ENCODE results near the gene SFXN5. TPM values are rescaled to one million over a fixed set of nuclear protein-coding genes. Genes with fewer than 3 reads are reported as not detected.

SFXN5 gene
- total RNA-seq, 1 donor from 2014 or later = 19.0 TPM

DNA sequence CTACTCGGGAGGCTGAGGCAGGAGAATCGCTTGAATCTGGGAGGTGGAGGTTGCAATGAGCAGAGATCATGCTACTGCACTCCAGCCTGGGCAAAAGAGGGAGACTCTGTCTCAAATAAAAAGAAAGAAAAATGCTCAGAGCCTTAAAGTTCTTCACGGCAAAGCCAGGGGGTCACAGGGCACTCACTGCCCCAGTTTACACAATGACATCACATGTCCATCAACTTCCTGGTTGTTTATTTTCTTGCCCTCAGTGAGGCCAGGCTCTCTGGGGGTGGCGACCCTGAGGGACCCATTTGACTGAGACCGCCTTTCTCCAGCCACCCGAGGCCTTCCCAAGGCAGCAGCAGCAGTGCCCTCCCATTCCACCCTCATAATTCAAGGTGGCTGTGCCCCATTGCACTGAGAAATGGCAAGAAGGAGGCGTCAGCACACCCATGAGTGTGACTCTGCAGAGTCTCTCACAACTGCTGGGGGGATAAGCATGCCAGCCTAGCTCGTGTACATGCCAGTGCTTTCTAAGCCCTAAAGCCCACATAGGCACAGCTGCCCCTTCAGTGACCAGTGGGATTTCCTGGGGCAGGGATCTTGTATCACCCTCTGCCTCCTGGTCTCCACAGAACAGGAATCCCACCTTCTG, 50.0 kb downstream of the SFXN5 start:
- DNase-seq (ENCODE audit: low spot score) = no peak

DNA sequence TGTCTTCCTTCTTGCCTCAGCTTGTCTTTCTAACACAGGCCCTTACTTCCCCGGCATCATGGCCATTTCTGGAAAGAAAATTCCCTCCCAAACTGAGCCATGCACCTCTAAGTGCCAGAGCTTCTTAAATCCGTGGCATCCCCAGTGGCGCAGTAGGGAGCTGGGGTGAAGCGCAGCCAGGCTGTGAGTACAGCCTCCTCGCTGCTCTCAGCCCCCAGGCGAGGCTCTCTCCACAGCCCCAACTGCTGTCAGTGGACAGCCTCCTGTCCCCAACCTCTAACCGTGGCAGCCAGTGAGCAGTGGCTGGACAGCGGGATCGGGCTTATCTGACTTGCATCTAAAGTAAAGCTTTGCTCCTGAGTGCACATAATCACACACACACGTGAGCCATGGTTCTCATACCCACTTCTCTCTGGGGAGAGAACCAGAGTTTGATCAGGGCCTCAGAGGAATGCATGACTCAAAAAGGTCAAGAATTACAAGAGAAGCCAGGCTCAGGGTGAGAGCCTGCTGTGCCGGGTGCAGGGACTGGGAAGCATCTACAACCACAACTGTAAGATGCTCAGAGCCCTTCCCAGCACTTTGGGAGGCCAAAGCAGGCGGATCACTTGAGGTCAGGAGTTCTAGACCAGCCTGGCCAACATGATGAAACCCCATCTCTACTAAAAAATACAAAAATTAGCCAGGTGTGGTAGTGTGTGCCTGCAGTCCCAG, 50.7 kb downstream of the SFXN5 start:
- no peak for DNase-seq (ENCODE audit: low spot score)

DNA sequence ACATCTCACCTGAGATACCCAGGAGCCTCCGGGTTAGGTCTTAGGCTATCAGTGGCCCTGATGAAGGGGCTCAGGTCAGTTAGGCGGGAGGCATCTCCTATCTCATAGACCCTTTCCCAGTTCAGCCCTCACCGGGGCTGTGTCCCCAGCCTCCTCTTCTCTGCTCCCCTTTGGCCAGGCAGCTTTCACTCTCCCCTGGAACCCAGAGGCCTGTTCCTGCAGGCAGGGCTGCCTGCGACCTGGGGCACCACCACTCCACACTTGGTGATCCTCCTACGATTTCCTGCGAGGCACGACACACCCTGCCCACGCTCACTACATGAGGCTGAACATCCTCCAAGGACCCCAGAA, 51.2 kb downstream of the SFXN5 start:
- no peak for DNase-seq (ENCODE audit: low spot score)

DNA sequence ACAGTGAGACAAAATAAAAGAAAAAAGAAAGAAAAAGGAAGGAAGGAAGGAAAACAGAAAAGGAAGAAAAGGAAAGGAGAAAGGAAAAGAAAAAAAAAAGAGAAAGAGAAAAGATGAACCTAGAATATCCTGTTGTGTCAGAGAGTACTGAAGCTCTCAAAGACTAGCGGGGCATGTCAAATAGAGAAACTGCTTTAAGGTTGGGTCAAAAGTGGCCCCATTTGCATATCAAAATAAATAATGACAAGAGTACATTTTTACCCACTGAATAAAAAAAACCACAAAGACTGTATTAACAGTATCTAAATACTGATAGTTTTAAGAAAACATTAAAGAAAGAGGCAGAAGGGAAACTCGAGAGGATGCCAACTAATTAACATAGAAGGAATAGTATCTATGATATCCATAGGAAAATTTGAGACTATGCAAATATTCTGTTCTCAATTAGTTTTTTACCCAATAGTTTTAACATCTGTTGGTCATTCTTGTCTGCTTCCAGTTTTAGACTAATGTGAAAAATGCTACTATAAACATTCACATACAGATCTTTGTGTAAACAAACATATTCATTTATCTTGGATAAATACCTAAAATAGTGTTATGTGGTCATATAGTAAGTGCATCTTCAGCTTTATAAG, 53.2 kb downstream of the SFXN5 start:
- DNase-seq (ENCODE audit: low spot score) = no peak

DNA sequence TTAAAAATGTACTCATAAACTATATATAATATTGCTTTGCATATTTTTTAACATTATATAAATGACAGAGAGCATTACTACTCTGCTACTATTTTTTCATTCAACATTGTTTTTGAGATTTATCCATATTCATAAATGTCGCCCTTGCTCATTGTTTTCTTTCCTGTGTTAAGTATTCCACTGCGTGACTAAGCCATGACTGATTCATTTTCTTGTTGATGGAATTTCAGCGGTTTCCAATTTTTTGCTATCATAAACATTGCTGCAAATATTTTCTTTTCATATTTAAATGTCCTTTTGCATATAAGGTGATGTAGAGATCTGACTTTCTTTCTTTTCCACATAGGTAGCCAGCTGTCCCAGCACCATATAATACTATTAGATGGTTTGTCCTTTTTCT, 57.6 kb downstream of the SFXN5 start:
- no peak for DNase-seq (ENCODE audit: low spot score)

DNA sequence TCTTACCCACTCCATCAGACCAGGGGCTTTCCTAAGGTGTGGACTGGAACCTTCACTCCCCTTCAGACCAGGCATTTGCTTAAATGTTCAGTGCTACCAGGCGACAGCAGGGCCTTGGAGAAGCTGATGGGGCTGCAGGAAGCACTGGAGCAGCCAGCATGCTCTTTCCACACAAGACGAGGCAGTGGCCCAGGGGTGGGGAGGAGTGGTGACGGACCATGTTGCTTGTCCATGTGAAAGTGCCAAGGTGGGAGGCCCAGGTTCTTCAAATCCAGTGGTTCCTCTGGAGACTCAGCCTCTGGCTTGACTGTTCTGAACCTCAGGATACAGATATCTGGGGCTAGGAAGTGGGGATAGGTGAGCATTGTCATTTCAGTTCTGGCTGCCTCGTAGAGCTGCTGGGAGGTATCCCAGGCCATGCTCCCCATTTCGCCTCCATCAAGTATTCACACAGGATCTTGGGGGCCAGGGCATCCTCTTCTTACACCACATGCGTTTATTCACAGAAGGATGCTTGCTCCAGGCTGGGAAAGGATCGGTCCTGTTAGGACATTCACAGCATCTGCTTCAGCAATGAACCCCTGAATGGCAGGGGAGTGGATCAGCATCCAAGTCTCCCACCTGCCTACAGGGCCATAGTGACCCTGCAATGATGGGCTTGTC, 62.2 kb downstream of the SFXN5 start:
- no peak for DNase-seq (ENCODE audit: low spot score)

DNA sequence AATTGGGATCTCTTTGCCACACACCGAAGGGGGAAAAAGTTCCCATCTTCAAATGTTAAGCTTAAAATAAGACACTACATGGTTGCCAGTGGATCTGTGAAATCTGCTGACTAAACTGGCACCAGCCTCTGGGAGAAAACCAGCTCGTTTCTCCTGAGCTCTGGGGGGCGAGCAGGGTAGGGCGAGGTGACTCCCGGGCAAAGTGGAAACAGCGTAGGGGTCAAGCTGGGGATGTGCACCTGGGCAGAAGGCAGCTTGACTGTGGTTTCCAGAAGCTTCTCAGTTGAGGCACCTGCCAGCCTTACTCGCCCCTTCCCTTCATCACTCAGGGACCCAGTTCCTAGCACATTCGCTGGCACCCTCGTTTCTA, 62.8 kb downstream of the SFXN5 start:
- no peak for DNase-seq (ENCODE audit: low spot score)

DNA sequence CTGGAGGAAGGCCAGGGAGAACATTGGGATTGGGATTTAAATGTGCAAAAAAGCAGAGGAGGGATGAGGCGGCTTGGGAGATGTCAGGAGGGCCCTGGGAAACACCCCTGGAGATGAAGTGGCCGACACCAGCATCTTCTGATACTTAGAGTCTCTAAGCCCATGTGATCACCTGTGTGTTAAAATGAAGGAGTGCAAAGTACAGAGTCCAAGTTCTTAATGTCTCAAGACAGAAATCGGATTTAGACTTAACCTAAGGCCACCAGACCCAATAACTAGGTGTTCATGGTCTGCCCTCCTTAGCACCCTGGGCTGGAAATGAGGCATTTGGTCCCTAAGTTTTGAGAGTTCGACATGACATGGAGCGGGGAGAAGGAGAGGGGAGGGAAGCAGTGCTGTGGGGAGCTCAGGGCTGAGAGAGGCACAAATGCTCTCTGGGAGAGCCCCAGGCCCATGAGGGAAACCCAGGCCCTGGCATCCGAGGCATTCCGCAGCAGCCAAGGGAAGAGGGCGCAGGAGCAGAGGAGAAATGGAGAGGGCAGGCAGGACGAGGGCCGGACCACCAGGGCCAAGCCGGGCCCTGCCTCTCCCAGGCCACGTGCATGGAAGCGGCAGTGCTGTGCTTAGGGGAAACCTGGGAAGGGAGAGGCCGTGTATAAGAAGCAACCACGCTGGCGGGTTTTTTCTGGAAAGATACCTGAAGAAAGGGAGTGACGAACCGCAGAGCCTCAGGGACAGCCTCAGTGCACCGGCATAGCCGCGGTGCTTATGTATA, 63.3 kb downstream of the SFXN5 start:
- DNase-seq (ENCODE audit: low spot score) = no peak

DNA sequence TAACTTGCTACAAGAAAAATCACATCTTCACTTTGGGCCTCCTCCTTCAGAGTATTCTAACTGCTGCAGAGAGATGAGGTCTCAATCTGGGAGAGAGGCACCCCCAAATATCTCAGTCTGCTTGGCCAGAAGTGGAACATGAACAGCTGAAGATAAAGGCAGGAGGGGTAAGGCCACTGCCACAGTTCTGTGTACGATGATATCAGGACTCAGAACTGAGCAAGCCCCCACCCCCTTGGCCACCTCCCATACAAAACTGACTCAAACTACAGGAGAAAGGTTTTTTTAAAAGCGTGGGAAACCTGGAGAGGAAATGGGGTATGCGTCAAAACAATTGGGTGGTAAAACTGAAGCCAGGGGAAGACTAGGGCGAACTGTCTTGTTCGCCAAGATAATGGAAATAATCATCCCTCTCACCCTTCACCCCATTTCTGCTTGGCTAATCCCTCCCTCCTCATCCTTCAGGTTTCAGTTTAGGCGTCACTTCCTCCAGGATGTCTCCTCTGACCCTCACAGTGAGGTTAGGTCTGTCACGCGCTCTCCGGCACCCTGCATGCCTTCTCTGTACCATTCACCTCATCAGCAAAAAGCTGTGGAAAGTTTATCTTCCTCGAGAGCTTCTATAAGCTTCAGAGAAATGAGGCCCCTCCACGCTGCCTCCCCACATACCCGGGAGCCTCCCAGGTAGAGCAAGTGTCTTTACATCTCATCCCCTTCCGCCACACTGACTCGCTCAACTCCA, 64.4 kb downstream of the SFXN5 start:
- no peak for DNase-seq (ENCODE audit: low spot score)

DNA sequence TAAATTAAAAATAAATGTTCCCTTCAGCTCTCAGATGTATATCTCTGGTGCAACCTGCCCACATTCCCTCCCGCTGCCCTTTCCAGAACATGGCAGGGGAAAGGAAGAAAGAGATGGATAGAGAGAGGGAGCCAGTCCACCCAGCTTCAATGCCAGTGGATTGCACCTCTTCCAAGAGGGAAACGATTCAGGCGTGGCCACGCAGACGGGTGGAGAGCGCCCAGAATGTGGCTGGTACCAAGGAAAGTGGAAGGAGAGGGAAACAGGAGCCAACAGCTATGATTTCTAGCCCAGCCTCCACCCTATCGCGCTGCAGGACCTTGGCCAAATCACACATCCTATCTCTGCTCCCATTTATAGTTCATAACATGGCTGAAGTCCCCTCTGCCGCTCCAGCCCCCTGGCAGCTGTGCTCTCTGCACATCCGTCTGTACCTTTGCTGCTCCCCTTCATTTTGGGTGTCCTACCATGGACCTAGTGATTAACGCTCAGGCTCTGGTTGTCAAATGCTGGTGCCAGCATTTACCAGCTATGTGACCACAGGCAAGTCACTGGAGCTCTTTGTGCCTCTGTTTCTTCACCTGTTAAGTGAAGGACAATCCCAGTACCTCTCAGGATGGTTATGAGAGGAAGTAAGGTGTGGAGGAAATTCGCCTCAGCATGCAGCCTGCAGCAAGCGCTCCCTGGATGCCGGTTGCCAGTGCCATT, 66.5 kb downstream of the SFXN5 start:
- DNase-seq (ENCODE audit: low spot score) = no peak

DNA sequence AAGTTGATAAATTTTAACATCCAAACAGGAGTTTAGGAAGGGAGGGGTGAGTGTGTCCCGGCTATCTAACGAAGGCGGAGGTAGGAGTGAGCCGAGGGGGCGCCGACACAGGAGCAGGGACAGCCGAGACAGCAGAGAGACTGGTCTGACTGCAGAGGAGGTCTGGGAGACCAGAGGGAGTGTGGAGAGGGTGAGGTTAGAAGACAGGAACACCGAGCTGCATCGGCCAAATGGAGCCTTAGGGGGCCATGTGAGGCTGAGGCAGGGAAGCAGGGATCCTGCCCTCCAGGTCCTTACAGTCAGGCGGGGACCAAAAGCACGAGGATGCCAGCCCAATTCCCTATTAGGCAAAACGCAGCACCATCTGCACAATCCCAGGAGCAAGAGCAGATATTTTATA, 67.0 kb downstream of the SFXN5 start:
- no peak for DNase-seq (ENCODE audit: low spot score)

DNA sequence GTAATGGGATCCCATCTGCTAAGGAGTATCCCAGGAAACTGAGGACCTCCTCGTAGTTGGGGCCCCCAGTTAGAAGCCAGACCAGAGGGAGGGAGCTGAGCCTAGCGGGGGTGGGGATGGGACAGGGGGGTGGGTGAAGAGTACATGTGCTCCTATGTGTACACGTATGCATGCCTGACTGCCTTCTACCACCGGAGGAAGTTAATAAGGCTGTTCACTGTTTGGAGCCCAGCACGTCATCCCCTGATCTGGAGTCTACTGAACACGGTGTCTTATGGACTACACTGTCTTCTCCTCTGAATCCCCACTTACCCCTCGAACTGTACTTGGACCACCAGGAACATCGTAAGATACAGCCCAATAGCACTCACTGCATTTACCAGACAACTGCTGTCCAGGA, 68.5 kb downstream of the SFXN5 start:
- no peak for DNase-seq (ENCODE audit: low spot score)

DNA sequence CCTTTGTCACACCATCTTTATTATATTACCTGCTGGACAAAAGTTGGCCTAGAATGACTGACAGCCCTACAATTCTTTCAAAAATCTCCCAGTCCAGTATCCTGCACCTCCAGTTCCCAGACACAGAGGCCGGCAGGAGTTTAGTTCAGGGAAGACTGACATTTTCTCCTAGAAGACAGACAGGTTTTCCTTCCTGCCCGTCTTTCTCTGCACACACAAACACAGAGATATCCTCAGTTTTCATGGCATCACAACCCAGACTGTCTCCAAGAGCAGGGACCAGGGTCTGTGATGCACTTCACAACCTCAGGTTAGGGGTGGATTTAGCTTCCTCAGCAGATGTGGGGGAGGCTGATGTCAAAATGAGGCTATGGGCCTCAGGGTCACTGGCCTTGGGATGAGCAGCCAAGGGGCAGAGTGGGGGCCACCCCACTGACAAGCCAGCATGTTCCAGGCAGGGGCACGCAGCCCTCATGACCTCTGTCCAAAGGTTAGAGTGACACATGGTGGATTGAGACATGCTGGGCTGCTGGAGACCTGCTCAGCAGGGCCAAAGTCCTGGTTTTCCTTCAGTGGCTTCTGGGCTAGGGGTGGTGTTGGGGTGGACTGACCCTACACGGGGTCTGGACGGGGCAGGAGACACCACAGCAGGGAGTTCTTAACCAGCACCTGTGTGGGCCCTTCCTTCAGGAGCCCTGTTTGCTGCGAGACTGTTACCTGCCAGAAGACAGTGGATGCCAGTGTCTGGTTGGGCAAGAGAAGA, 70.5 kb downstream of the SFXN5 start:
- DNase-seq (ENCODE audit: low spot score) = no peak

DNA sequence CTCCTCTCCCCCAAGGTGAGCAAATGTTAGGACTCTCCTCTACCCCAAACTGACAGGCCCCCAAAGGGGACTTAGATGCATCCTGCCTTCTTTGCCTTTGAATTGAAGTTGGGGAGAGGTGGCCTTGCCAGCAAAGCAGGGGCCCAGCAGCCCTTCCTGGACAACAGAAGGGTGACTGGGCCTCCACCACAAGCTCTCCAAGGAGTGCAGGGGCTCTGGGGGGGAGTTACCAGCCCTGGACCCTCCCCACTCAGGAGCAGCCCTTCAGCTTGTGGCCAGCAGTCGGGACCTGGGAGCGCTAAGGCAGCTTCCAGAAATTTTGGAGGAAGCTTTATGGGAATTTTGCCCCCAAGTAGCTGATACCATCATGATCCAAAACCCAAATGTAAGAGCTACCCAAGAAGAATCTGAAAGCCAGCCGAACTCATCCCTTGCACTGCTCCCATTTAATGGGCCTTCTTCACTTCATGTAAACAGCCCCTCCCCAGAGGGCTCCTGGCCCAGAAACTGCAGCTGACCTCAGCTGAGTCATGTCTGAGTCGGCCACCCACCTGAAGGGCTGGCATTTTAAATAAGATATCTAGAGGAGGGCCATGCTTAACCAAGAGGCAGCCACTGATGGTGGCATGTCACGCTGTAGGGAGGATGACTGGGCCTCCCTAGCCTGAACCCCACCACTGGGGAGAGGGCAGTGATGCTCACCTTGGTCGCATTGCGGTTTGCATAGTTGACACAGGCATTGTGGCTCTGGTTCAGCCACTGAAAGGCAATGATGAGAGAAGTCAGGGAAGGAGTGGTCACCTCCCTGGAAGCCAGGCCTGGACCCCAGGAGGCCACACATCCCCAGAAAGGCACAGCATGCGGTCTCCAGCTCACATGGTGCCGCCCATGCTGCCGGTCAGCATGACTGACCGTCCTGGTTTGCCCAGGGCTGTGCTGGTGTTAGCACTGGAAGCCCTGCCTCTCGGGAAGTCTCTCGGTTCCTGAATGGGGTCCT, 71.5 kb downstream of the SFXN5 start:
- DNase-seq (ENCODE audit: low spot score) = no peak

DNA sequence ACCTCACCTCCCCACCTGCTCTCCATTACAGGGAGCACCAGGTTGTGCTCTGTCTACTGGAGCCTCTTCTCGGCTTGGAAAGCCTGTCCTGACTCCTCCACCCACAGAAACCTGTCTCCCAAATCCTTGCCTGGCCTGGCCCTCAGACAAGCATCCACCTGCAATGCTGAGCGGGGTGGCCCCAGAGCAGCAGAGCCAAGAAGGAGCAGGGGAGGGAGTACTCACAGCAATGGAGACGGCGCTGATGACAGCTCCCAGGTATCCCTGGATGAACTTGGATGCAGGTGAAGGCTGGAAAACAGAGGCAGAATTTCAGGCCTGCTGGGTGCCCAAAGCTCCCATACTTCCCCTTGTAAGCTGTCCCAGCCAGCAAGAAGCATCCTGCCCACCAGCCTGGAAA, 72.8 kb downstream of the SFXN5 start:
- no peak for DNase-seq (ENCODE audit: low spot score)

DNA sequence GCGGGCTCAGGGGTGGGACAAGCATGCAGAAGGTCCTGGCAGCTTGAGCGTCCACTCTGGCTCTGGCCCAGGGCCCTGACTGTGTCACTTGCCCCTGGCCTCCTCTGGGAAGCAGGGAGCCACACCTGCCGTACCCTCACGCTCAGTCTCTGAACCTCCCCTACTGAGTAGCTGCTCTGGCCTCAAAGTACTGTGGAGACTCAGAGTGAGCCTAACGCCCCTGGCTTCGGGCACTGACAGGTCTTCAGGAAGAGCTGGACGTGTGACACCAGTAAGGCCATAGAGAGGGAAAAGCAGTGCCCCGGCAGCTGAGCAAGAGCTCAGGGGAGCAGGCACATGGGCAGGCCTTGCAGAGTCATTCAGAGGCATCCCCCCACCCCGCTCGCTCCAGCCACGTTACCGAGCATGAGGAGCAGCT, 73.3 kb downstream of the SFXN5 start:
- DNase-seq (ENCODE audit: low spot score) = no peak

DNA sequence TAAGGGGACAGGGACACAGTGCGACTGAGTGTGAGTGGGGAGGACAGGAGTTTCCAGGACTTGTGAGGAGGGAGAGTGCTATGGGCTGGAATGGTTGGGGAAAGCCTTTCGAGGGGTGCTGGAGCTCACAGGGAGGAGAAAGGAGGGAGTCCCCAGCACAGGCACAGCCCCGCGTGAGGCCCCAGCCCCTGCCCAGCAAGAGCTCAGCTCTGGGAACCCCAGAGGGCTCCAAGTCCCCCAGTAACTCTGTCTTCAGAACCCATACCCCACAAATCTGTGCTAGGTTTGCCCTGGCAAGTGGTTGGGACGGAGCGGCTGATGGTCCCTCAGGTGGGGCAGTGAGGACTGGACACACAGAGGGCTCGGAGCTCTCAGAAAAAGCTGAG, 75.4 kb downstream of the SFXN5 start:
- DNase-seq (ENCODE audit: low spot score) = no peak

DNA sequence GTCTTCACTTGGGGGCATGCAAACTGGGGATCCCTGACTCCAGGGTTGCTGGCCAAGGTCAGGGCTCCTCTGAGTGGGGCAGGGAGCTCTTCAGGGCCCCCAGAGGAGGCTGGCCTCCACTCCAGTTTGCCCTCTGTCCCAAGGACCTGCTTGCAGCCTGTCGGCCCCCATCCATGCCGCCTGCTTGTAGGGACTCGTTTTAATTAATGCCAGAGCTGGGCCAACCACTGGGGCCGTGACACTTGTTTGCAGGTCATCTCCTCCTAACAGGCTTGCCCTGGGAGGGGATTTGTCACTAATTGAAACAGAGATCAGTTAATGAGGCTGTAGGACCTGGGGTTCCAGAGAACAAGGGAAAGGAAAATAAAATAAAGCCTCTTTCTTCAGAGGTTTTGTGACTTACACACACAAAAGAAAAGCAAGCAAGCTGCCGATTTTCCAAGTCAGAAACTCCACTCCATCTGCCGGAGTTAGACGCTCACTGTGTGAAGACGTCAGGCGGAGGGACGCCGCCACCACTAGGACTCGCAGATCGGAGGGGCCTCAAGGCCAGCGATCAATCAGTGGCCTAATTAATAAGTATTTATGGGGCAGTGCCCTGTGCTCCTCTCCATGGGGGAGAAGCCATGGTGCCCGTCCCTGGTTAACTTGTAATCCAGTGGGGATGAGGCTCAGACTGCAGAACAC, 75.9 kb downstream of the SFXN5 start:
- no peak for DNase-seq (ENCODE audit: low spot score)
